ENCODE measurements around the gene CHCHD2. TPM values are rescaled to one million over a fixed set of nuclear protein-coding genes. Genes with fewer than 3 reads are reported as not detected.
"Not testable (repeated sequence)": the region's sequence is repeated elsewhere in the genome, so short reads cannot be mapped to it uniquely, and the experiment has no call there.

The CHCHD2 gene
- total and polyA plus RNA-seq, 5 donors from 2014 or later = 243 to 622 (median 529) TPM

- not testable (repeated sequence) for ATAC-seq (ENCODE audit: low read depth in 2 of 2); H3K9me3 ChIP-seq (ENCODE audit: control insufficient read depth in 2 of 2, low read length in 2 of 2); H3K27ac ChIP-seq (ENCODE audit: insufficient read depth, low read length, poor library complexity, severe bottlenecking); H3K4me3 ChIP-seq (ENCODE audit: low read depth, low read length); H3K4me1 ChIP-seq (ENCODE audit: control insufficient read depth, insufficient read depth, low read length, poor library complexity, severe bottlenecking); DNase-seq; H3K9me3 Mint-ChIP-seq; H3K4me1 Mint-ChIP-seq; H3K27me3 Mint-ChIP-seq; H3K27ac Mint-ChIP-seq; H3K4me3 Mint-ChIP-seq; H3K27me3 ChIP-seq (ENCODE audit: control insufficient read depth, insufficient read depth, low read length)
- H3K36me3 ChIP-seq (ENCODE audit: control insufficient read depth, insufficient read depth, low read length) = peaks cover 28% of the 10 kb centered on the region
- peaks cover 19% of the 10 kb centered on the region for H3K36me3 Mint-ChIP-seq
Measured at GRCh38 chr7:56080726-56081435, 25.4 kb downstream of the CHCHD2 start.

GRCh38 chr7:56079450-56080185 lies 26.7 kb downstream of the CHCHD2 start:
- no peaks in the 10 kb centered on the region for H3K4me1 Mint-ChIP-seq
- peaks cover 18% of the 10 kb centered on the region for H3K36me3 Mint-ChIP-seq
- ATAC-seq (ENCODE audit: low read depth in 2 of 2) (no peak), DNase-seq (no peak)
- H3K4me1 ChIP-seq (ENCODE audit: control insufficient read depth, insufficient read depth, low read length, poor library complexity, severe bottlenecking) = no peaks in the 10 kb centered on the region
- H3K27ac ChIP-seq (ENCODE audit: insufficient read depth, low read length, poor library complexity, severe bottlenecking) = no peak overlapping the region
- no peaks in the 10 kb centered on the region for H3K9me3 ChIP-seq (ENCODE audit: control insufficient read depth in 2 of 2, low read length in 2 of 2)
- H3K4me3 Mint-ChIP-seq = no peak overlapping the region
- H3K36me3 ChIP-seq (ENCODE audit: control insufficient read depth, insufficient read depth, low read length) = peaks cover 28% of the 10 kb centered on the region
- H3K4me3 ChIP-seq (ENCODE audit: low read depth, low read length) = no peak overlapping the region
- H3K27ac Mint-ChIP-seq = peak overlapping the region in 1 of 3 donors; percentile 46
- no peaks in the 10 kb centered on the region for H3K27me3 Mint-ChIP-seq
- no peaks in the 10 kb centered on the region for H3K27me3 ChIP-seq (ENCODE audit: control insufficient read depth, insufficient read depth, low read length)
- no peaks in the 10 kb centered on the region for H3K9me3 Mint-ChIP-seq

GRCh38 chr7:56078196-56078595 lies 28.1 kb downstream of the CHCHD2 start:
- Mint-ChIP-seq H3K9me3 (no peaks in the 10 kb centered on the region), H3K4me1 (peaks cover 4 to 6% (median 5%) of the 10 kb centered on the region in 4 donors), H3K4me3 (no peak overlapping the region), H3K27ac (no peak overlapping the region), H3K27me3 (no peaks in the 10 kb centered on the region), H3K36me3 (peaks cover 21% of the 10 kb centered on the region)
- no peak for ATAC-seq (ENCODE audit: low read depth in 2 of 2)
- H3K36me3 ChIP-seq (ENCODE audit: control insufficient read depth, insufficient read depth, low read length) = peaks cover 28% of the 10 kb centered on the region
- H3K4me1 ChIP-seq (ENCODE audit: control insufficient read depth, insufficient read depth, low read length, poor library complexity, severe bottlenecking) = peaks cover 2% of the 10 kb centered on the region
- no peak for DNase-seq
- no peak overlapping the region for H3K4me3 ChIP-seq (ENCODE audit: low read depth, low read length)
- H3K27ac ChIP-seq (ENCODE audit: insufficient read depth, low read length, poor library complexity, severe bottlenecking) = no peak overlapping the region
- H3K9me3 ChIP-seq (ENCODE audit: control insufficient read depth in 2 of 2, low read length in 2 of 2) = no peaks in the 10 kb centered on the region
- H3K27me3 ChIP-seq (ENCODE audit: control insufficient read depth, insufficient read depth, low read length) = no peaks in the 10 kb centered on the region

GRCh38 chr7:56077681-56078080 lies 28.6 kb downstream of the CHCHD2 start:
- no peak overlapping the region for H3K27ac Mint-ChIP-seq
- no peaks in the 10 kb centered on the region for H3K9me3 Mint-ChIP-seq
- H3K36me3 ChIP-seq (ENCODE audit: control insufficient read depth, insufficient read depth, low read length) = peaks cover 28% of the 10 kb centered on the region
- H3K27ac ChIP-seq (ENCODE audit: insufficient read depth, low read length, poor library complexity, severe bottlenecking) = no peak overlapping the region
- no peaks in the 10 kb centered on the region for H3K27me3 Mint-ChIP-seq
- no peak for ATAC-seq (ENCODE audit: low read depth in 2 of 2)
- peaks cover 2% of the 10 kb centered on the region for H3K4me1 ChIP-seq (ENCODE audit: control insufficient read depth, insufficient read depth, low read length, poor library complexity, severe bottlenecking)
- no peak for DNase-seq
- no peak overlapping the region for H3K4me3 ChIP-seq (ENCODE audit: low read depth, low read length)
- no peak overlapping the region for H3K4me3 Mint-ChIP-seq
- H3K27me3 ChIP-seq (ENCODE audit: control insufficient read depth, insufficient read depth, low read length) = no peaks in the 10 kb centered on the region
- peaks cover 4 to 8% (median 5%) of the 10 kb centered on the region in 4 donors for H3K4me1 Mint-ChIP-seq
- no peaks in the 10 kb centered on the region for H3K9me3 ChIP-seq (ENCODE audit: control insufficient read depth in 2 of 2, low read length in 2 of 2)
- H3K36me3 Mint-ChIP-seq = peaks cover 24% of the 10 kb centered on the region

- Histone ChIP-seq H3K4me1 (ENCODE audit: control insufficient read depth, insufficient read depth, low read length, poor library complexity, severe bottlenecking) (peaks cover 2% of the 10 kb centered on the region), H3K27me3 (ENCODE audit: control insufficient read depth, insufficient read depth, low read length) (no peaks in the 10 kb centered on the region), H3K9me3 (ENCODE audit: control insufficient read depth in 2 of 2, low read length in 2 of 2) (no peaks in the 10 kb centered on the region), H3K4me3 (ENCODE audit: low read depth, low read length) (no peak overlapping the region), H3K36me3 (ENCODE audit: control insufficient read depth, insufficient read depth, low read length) (peaks cover 34% of the 10 kb centered on the region), H3K27ac (ENCODE audit: insufficient read depth, low read length, poor library complexity, severe bottlenecking) (no peak overlapping the region)
- Mint-ChIP-seq H3K4me3 (no peak overlapping the region), H3K9me3 (no peaks in the 10 kb centered on the region), H3K4me1 (peaks cover 6 to 9% (median 7%) of the 10 kb centered on the region in 4 donors), H3K27ac (peak overlapping the region in 1 of 3 donors; percentile 38), H3K27me3 (no peaks in the 10 kb centered on the region), H3K36me3 (peaks cover 29% of the 10 kb centered on the region)
- ATAC-seq (ENCODE audit: low read depth in 2 of 2) = peak; percentile 75 to 77
- DNase-seq = peak; percentile 48 to 62 (median 62)
Measured at GRCh38 chr7:56074371-56074791, 31.9 kb downstream of the CHCHD2 start.

GRCh38 chr7:56066376-56066775 lies 39.9 kb downstream of the CHCHD2 start:
- peaks cover 17 to 43% (median 29%) of the 10 kb centered on the region in 4 donors for H3K4me1 Mint-ChIP-seq
- Histone ChIP-seq H3K4me1 (ENCODE audit: control insufficient read depth, insufficient read depth, low read length, poor library complexity, severe bottlenecking) (peaks cover 15% of the 10 kb centered on the region), H3K36me3 (ENCODE audit: control insufficient read depth, insufficient read depth, low read length) (peaks cover 28% of the 10 kb centered on the region), H3K4me3 (ENCODE audit: low read depth, low read length) (peak overlapping the region; percentile 10)
- peak overlapping the region; percentile 44 to 92 (median 57) for H3K4me3 Mint-ChIP-seq
- H3K27ac ChIP-seq (ENCODE audit: insufficient read depth, low read length, poor library complexity, severe bottlenecking); H3K27me3 ChIP-seq (ENCODE audit: control insufficient read depth, insufficient read depth, low read length); H3K9me3 ChIP-seq (ENCODE audit: control insufficient read depth in 2 of 2, low read length in 2 of 2); DNase-seq; H3K9me3 Mint-ChIP-seq; H3K27me3 Mint-ChIP-seq; ATAC-seq (ENCODE audit: low read depth in 2 of 2): not testable (repeated sequence)
- H3K27ac Mint-ChIP-seq = peak overlapping the region in 1 of 3 donors; percentile 26
- peaks cover 31% of the 10 kb centered on the region for H3K36me3 Mint-ChIP-seq

- peak within 1 kb of the TSS; percentile 82 for H3K4me3 ChIP-seq (ENCODE audit: low read depth, low read length)
- H3K27me3 ChIP-seq (ENCODE audit: control insufficient read depth, insufficient read depth, low read length) = no peaks in the 10 kb centered on the region
- peaks cover 28% of the 10 kb centered on the region for H3K36me3 ChIP-seq (ENCODE audit: control insufficient read depth, insufficient read depth, low read length)
- peak; percentile 84 to 88 for ATAC-seq (ENCODE audit: low read depth in 2 of 2)
- H3K9me3 Mint-ChIP-seq = no peaks in the 10 kb centered on the region
- H3K27me3 Mint-ChIP-seq = peaks cover 6% of the 10 kb centered on the region
- H3K4me1 ChIP-seq (ENCODE audit: control insufficient read depth, insufficient read depth, low read length, poor library complexity, severe bottlenecking) = peaks cover 15% of the 10 kb centered on the region
- H3K36me3 Mint-ChIP-seq = peaks cover 31% of the 10 kb centered on the region
- peak within 1 kb of the TSS; percentile 92 to 99 (median 96) for H3K4me3 Mint-ChIP-seq
- peak; percentile 88 to 93 (median 91) for DNase-seq
- H3K27ac ChIP-seq (ENCODE audit: insufficient read depth, low read length, poor library complexity, severe bottlenecking) = peak within 1 kb of the TSS; percentile 86
- H3K27ac Mint-ChIP-seq = peak within 1 kb of the TSS; percentile 76 to 93 (median 89)
- H3K9me3 ChIP-seq (ENCODE audit: control insufficient read depth in 2 of 2, low read length in 2 of 2) = no peaks in the 10 kb centered on the region
- H3K4me1 Mint-ChIP-seq = peaks cover 17 to 39% (median 31%) of the 10 kb centered on the region in 4 donors
Measured at GRCh38 chr7:56063882-56064625, 42.2 kb downstream of the CHCHD2 start, which contains the start of gene SUMF2. TSS of gene SUMF2 (plus strand) at chr7:56064286. CDS start at chr7:56064312, 26 bp downstream.

Data from CD4-positive, CD25-positive, alpha-beta regulatory T cell (primary cell).